Ishikawa (cell line): ENCODE data around the gene ZBTB44.

ENCODE experiments used
- CREB1 ChIP-seq: IDR thresholded peaks from 2 replicates; pipeline ENCODE4 v1.6.1; 2012; ENCODE audit warnings: low read depth
- EGR1 ChIP-seq: IDR thresholded peaks from 2 replicates; pipeline ENCODE4 v1.6.1; 2012
- EP300 ChIP-seq: IDR thresholded peaks from 2 replicates; pipeline ENCODE4 v1.6.1; 2012; ENCODE audit warnings: borderline replicate concordance
- FOXM1 ChIP-seq: IDR thresholded peaks from 2 replicates; pipeline ENCODE4 v1.6.1; 2012; ENCODE audit warnings: low read depth, borderline replicate concordance
- MAX ChIP-seq: IDR thresholded peaks from 2 replicates; pipeline ENCODE4 v1.6.1; 2012
- RAD21 ChIP-seq: IDR thresholded peaks from 2 replicates; pipeline ENCODE4 v1.6.1; 2012; ENCODE audit warnings: low read depth
- REST ChIP-seq: IDR thresholded peaks from 2 replicates; pipeline ENCODE4 v1.6.1; 2012; ENCODE audit warnings: low read depth, mild to moderate bottlenecking
- TAF1 ChIP-seq: IDR thresholded peaks from 2 replicates; pipeline ENCODE4 v1.6.1; 2012; ENCODE audit warnings: low read depth, mild to moderate bottlenecking
- TCF12 ChIP-seq: IDR thresholded peaks from 2 replicates; pipeline ENCODE4 v1.6.1; 2012; ENCODE audit warnings: low read depth
- TEAD4 ChIP-seq: IDR thresholded peaks from 2 replicates; pipeline ENCODE4 v1.6.1; 2012
- USF1 ChIP-seq: IDR thresholded peaks from 2 replicates; pipeline ENCODE4 v1.6.1; 2012
- YY1 ChIP-seq: IDR thresholded peaks from 2 replicates; pipeline ENCODE4 v1.6.1; 2012; ENCODE audit warnings: low read depth

GRCh38 chr11:130260080-130260627 lies 54.6 kb downstream of the ZBTB44 start:
- TF ChIP-seq FOXM1 (no peak), MAX (no peak), YY1 (no peak), REST (no peak), RAD21 (no peak), EP300 (no peak), USF1 (no peak), CREB1 (no peak), TEAD4 (no peak), TAF1 (no peak), EGR1 (no peak), TCF12 (no peak)
